HK-2 (cell line): ENCODE results near the gene BMERB1.
"Not testable (repeated sequence)": the region's sequence is repeated elsewhere in the genome, so short reads cannot be mapped to it uniquely, and the experiment has no call there.

ENCODE experiments used
- DNase-seq: peaks from one replicate; pipeline ENCODE4 v3.0.0-alpha.2; 2018; ENCODE audit not compliant: unreplicated experiment

BMERB1 gene

GRCh38 chr16:15434425-15435215 lies at the start of gene BMERB1:
Gene BMERB1, plus strand, starts transcription at chr16:15434588. Its CDS starts 66 bp downstream, at chr16:15434654.
- DNase-seq = no peak

DNA sequence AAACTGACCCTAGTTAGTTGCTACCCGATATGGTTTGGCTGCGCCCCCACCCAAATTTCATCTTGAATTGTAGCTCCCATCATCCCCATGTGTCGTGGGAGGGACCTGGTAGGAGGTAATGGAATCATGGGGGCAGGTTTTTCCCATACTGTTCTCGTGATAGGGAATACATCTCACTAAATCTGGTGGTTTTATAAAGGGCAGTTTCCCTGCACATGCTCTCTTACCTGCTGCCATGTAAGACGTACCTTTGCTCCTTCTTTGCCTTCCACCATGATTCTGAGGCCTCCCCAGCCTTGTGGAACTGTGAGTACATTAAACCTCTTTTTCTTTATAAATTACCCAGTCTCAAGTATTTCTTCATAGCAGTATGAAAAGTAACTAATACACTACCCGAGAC lies 46.3 kb upstream of the BMERB1 start:
- DNase-seq = not testable (repeated sequence)

GRCh38 chr16:15389916-15390315 lies 44.5 kb upstream of the BMERB1 start:
- DNase-seq = not testable (repeated sequence)

GRCh38 chr16:15393025-15393424 lies 41.4 kb upstream of the BMERB1 start:
- not testable (repeated sequence) for DNase-seq

- not testable (repeated sequence) for DNase-seq
Observed at GRCh38 chr16:15395631-15396508, 38.5 kb upstream of the BMERB1 start, which contains the start of gene MPV17L. Gene MPV17L, plus strand, starts transcription at chr16:15395754. Its CDS starts 144 bp downstream, at chr16:15395898.

DNA sequence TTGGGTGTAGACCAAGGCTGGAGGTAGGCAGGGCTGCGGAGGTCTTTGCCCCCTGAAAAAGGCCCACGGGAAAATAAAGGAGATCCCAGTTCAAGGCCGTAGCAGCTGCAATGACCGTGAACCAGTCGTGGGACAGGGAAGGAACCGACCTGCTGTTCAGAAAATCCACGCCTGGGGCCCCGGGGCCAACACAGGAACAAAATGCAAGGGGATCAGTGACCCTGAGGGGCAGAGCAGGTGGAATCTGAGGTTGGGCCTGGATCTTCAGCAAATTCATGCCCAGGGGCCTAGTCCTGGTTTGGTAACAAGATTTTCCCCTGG lies 37.9 kb upstream of the BMERB1 start:
- DNase-seq = not testable (repeated sequence)

GRCh38 chr16:15396948-15397594 lies 37.3 kb upstream of the BMERB1 start:
- DNase-seq = no peak

DNA sequence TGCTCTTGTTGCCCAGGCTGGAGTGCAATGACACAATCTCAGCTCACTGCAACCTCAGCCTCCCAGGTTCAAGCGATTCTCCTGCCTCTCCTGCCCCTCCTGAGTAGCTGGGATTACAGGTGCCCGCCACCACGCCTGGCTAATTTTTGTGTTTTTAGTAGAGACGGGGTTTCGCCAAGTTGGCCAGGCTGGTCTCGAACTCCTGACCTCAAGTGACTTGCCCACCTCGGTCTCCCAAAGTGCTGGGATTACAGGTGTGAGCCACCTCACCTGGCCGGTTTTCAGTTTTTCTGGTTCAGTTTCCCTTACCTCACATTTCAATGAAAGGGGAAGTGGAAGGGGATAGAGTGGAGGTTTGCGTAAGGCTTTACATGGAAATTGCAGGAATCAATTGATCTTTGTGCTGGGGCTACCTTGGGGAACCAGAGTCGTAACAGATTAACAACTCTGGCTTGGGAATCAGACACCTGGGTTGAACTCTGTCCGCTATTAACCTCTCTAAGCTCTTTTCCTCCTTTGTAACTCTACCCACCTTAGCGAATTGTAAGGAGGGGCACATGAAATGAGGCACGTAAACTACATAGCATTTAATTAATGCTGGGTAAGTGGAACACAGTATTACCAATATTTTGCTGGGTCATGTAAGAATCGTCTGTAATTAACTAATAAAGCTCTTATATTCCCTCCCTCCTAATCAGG lies 35.6 kb upstream of the BMERB1 start:
- DNase-seq = no peak

DNA sequence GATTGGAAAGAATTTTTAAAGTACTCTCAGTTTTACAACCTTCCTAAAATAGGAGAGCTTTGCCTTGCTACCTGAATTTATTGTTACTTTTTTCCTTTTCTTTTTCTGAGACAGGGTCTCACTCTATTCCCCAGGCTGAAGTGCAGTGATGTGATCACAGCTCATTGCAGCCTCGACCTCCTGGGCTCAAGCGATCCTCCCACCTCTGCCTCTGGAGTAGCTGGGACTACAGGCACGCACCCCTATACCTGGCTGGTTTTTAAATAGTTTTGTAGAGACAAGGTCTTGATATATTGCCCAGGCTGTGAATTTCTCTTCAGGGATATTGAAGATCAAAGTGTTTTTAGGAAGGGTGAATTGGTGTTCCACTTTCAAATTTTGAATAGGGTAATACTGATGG lies 35.1 kb upstream of the BMERB1 start:
- DNase-seq = no peak

GRCh38 chr16:15400314-15400713 lies 34.1 kb upstream of the BMERB1 start:
- DNase-seq = not testable (repeated sequence)

- no peak for DNase-seq
Observed at GRCh38 chr16:15401972-15402371, 32.4 kb upstream of the BMERB1 start.

DNA sequence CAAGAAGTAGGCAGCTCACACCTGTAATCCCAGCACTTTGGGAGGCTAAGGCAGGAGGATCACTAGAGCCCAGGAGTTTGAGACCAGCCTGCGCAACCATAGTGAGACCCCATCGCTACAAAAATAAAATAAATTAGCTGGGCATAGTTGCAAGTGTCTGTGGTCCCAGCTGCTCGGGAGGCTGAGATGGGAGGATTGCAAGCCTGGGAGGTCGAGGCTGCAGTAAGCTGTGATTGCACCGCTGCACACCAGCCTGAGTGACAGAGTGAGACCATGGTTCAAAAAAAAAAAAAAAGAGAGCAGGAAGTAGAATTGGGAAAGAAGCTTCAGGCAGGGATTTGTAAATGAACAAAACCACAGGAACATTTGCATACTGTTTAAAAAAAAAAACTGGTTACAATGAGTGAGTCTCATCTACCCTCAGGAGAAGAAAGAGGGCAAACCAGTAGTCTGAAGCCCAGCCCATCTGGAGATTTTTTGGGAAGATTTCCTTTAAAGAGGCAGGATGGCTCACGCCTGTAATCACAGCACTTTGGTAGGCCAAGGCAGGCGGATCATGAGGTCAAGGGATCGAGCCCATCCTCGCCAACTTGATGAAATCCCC lies 30.9 kb upstream of the BMERB1 start:
- no peak for DNase-seq

DNA sequence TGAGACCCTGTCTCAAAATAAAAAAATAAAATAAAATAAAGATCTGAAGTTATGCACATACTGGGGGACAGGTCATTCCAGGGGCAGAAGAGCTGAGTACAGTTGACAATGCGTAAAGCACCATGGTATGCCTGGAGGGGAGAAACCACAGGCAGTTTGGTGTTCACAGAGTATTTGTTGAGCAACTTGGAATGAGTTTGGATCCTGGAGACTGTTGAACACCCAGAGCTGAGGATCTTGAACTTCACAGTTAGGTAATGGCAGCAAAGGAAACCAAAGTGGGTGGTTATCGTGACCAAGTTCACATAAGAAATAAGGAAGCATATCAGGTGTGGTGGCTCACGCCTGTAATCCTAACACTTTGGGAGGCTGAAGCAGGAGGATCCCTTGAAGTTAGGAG lies 30.3 kb upstream of the BMERB1 start:
- DNase-seq = not testable (repeated sequence)

GRCh38 chr16:15404792-15405191 lies 29.6 kb upstream of the BMERB1 start:
- DNase-seq = no peak

- DNase-seq = peak; percentile 10
Observed at GRCh38 chr16:15407756-15408155, 26.6 kb upstream of the BMERB1 start.

DNA sequence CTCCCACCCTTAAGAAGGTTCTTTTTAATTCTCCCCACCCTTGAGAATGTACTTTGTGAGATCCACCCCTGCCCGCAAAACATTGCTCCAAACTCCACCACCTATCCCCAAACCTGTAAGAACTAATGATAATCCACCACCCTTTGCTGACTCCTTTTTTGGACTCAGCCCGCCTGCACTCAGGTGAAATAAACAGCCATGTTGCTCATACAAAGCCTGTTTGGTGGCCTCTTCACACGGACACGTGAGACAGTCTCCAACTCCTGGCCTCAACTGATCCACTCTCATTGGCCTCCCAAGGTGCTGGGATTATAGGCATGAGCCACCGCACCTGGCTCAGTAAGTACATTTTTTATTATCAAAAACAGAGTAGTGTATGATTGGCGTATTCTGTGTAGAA lies 24.9 kb upstream of the BMERB1 start:
- DNase-seq = not testable (repeated sequence)

DNA sequence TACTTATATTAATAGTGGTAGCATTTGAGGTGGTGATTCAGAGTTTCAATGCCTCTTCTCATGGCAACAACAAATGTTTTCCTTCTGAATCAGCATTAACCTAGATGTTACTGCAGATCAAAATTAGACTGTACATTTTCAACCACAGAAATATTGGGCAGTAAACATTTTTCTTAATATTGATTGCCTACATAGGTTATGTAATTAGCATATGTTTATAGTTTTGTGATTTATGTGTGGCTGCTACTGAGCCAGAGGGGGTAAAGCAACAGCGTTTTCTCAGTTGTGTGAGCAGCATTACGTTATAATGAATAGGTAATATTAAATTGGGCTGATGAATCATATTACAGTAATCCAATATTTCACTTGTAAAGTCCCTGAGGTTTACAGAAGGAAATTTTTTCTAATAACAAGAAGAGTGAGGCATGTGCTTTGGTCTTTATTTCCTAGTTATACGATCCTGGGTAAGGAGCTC lies 18.8 kb upstream of the BMERB1 start:
- DNase-seq = no peak

DNA sequence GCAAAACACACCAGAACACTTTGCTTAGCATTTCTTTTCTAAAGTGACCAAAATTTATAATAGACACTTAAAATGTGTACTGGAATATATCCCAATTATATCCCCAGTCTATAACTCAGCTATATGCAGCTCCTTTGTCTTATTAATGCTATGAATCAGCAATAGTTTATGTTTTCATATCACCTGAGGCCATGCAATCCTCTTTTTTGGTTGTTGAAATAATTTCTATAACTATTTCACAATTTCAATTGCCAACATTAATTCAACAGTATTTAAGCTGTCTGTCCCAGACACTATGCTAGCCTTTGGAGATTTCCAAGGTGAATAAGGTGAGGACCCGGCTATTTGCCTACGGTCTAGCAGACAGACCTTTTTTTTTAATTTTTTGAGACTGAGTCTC lies 17.2 kb upstream of the BMERB1 start:
- no peak for DNase-seq

DNA sequence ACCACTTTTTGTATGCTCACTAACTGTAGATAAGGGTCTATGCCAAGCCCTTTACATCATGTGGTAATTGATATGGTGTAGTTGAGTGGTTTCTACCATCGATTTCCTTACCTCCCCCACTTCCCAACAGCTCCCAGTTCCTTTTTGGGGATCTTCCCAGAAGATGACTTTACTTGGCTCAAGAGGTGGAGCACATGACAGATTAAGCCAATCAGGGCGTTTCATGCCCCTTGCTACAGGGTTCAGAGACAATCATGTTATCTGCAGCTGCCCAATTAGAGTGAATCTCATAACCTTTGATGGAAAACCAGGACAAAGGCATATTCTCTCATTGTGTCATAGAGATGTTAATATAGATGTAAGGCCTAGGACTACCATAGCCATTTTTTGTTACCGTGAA lies 16.2 kb upstream of the BMERB1 start:
- no peak for DNase-seq

- DNase-seq = not testable (repeated sequence)
Observed at GRCh38 chr16:15421696-15422095, 12.7 kb upstream of the BMERB1 start.

DNA sequence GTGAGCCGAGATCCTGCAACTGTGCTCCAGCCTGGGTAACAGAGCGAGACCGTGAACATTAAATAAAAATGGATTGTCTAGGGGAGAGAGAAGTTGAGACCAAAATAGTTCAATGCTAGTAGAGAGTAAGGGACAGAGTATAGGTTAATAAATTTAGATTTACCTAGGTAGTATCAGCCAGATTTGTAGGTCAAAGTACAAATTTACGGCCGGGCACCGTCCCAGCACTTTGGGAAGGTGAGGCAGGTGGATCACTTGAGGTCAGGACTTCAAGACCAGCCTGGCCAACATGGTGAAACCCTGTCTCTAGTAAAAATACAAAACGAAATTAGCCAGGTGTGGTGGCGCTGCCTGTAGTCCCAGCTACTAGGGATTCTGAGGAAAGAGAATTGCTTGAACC lies 12.2 kb upstream of the BMERB1 start:
- DNase-seq = no peak
